HFFc6 (cell line): Measurements from ENCODE around the gene TAF1C. TPM values are rescaled to one million over a fixed set of nuclear protein-coding genes. Genes with fewer than 3 reads are reported as not detected.

Experiments
- DNase-seq: peaks from one replicate; pipeline ENCODE4 v3.0.0-alpha.2; 2018
- H3K27ac Mint-ChIP-seq: 2 replicates; pipeline ENCODE4 v1.8.0; 2020; ENCODE audit warnings: mild to moderate bottlenecking, mixed read lengths
- H3K27me3 Mint-ChIP-seq: 2 replicates; pipeline ENCODE4 v1.8.0; 2021; ENCODE audit warnings: mild to moderate bottlenecking, moderate library complexity, mixed read lengths; ENCODE audit not compliant: insufficient read depth
- H3K36me3 Mint-ChIP-seq: 2 replicates; pipeline ENCODE4 v1.8.0; 2021; ENCODE audit warnings: low read depth, mixed read lengths
- H3K4me1 Mint-ChIP-seq: 2 replicates; pipeline ENCODE4 v1.8.0; 2020; ENCODE audit warnings: low read depth, mixed read lengths
- H3K4me3 Mint-ChIP-seq: 2 replicates; pipeline ENCODE4 v1.8.0; 2020; ENCODE audit warnings: mild to moderate bottlenecking, moderate library complexity, mixed read lengths
- H3K9me3 Mint-ChIP-seq: 2 replicates; pipeline ENCODE4 v1.8.0; 2020; ENCODE audit warnings: mild to moderate bottlenecking, mixed read lengths
- CTCF ChIP-seq: fragments of 200-600 bp; sonication (generic); IDR thresholded peaks from 2 replicates; pipeline ENCODE4 v1.5.0; 2021; ENCODE audit warnings: antibody characterized with exemption, mild to moderate bottlenecking
- total RNA-seq, 6 experiments: library from RNA; stranded (reverse); fragmentation: NEBNext Ultra II Directional; extraction: Animal tissue kit (Norgen Biotek cat#: 25700); gene quantifications; 2 replicates in 1 of 6; 3 replicates in 5 of 6; pipeline ENCODE4 v1.2.3, GENCODE V29; 2021

TAF1C gene
- total RNA-seq, 6 experiments from 2014 or later: 22.0 to 30.4 (median 25.7) TPM

GRCh38 chr16:84199861-84200260, 13.0 kb upstream of the TAF1C start:
- H3K4me1 Mint-ChIP-seq: peaks cover 12% of the 10 kb centered on the region; the same call in 1 of the 2 replicates
- no peaks in the 10 kb centered on the region for H3K9me3 Mint-ChIP-seq
- H3K27ac Mint-ChIP-seq: no peak overlapping the region
- no peak for DNase-seq
- no peak for TF ChIP-seq CTCF
- peak overlapping the region; percentile 7; the same call in 1 of the 2 replicates for H3K4me3 Mint-ChIP-seq
- H3K36me3 Mint-ChIP-seq: no peaks in the 10 kb centered on the region
- H3K27me3 Mint-ChIP-seq: peaks cover 15% of the 10 kb centered on the region

- no peaks in the 10 kb centered on the region for H3K9me3 Mint-ChIP-seq
- peaks cover 16% of the 10 kb centered on the region for H3K27me3 Mint-ChIP-seq
- no peak overlapping the region for H3K27ac Mint-ChIP-seq
- no peaks in the 10 kb centered on the region for H3K36me3 Mint-ChIP-seq
- peaks cover 12% of the 10 kb centered on the region; the same call in 1 of the 2 replicates for H3K4me1 Mint-ChIP-seq
- H3K4me3 Mint-ChIP-seq: no peak overlapping the region
- no peak for TF ChIP-seq CTCF
- DNase-seq: no peak
These were observed 12.2 kb upstream of the TAF1C start for GRCh38 chr16:84199097-84199496.

- DNase-seq: peak; percentile 5
- peaks cover 12% of the 10 kb centered on the region; the same call in 1 of the 2 replicates for H3K4me1 Mint-ChIP-seq
- no peak for TF ChIP-seq CTCF
- H3K36me3 Mint-ChIP-seq: no peaks in the 10 kb centered on the region
- H3K4me3 Mint-ChIP-seq: no peak overlapping the region
- peaks cover 17% of the 10 kb centered on the region for H3K27me3 Mint-ChIP-seq
- no peaks in the 10 kb centered on the region for H3K9me3 Mint-ChIP-seq
- H3K27ac Mint-ChIP-seq: no peak overlapping the region
These were observed 11.5 kb upstream of the TAF1C start for GRCh38 chr16:84198401-84198800.

GRCh38 chr16:84197466-84198128, 10.7 kb upstream of the TAF1C start:
- no peak for TF ChIP-seq CTCF
- no peak for DNase-seq
- Mint-ChIP-seq H3K4me3 (no peak overlapping the region), H3K36me3 (no peaks in the 10 kb centered on the region), H3K27ac (no peak overlapping the region), H3K27me3 (peaks cover 23% of the 10 kb centered on the region), H3K9me3 (no peaks in the 10 kb centered on the region), H3K4me1 (peaks cover 12% of the 10 kb centered on the region; the same call in 1 of the 2 replicates)

- no peaks in the 10 kb centered on the region for H3K36me3 Mint-ChIP-seq
- TF ChIP-seq CTCF: no peak
- H3K4me3 Mint-ChIP-seq: no peak overlapping the region
- H3K27ac Mint-ChIP-seq: no peak overlapping the region
- peaks cover 12% of the 10 kb centered on the region; the same call in 1 of the 2 replicates for H3K4me1 Mint-ChIP-seq
- DNase-seq: no peak
- H3K9me3 Mint-ChIP-seq: no peaks in the 10 kb centered on the region
- peaks cover 22% of the 10 kb centered on the region for H3K27me3 Mint-ChIP-seq
These were observed 10.0 kb upstream of the TAF1C start for GRCh38 chr16:84196727-84197394.
